HG03175 (cell line): ENCODE data around the gene RERE.

Experiments used
- ATAC-seq: cut with Tn5 transposase; IDR thresholded peaks from one replicate; pipeline ENCODE4 v1.9.1; 2021; ENCODE audit warnings: mild to moderate bottlenecking, moderate library complexity; ENCODE audit not compliant: unreplicated experiment

The RERE gene

DNA sequence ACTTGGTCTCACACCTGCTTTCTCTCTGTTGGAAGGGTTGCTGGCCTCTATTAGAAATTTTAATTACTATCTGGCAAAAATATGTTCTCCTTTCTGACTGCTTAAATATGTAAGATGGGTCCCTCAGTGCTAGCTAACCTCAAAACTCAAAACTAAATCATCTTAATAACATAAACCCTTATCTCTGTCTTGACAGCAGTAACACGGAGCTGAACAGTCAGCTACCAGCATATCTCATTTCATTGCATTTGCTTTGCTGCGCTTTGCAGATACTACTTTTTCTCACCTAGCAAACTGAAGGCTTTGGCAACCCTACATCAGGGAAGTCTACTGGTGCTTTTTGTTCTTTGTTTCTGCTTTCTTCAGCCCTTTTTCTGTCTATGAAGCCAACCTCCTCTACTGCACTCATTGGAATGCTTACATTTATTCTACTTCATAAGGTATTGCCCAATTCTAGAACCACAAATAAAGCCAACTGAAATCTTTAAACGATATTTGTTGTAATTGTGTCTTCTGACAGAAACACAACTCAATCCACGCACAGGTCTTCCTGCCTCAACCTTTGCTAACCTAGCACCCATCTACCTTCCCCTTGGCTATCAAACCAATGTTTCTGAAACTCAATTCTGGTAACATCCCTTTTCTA lies 95.6 kb downstream of the RERE start:
- ATAC-seq, result no peak

DNA sequence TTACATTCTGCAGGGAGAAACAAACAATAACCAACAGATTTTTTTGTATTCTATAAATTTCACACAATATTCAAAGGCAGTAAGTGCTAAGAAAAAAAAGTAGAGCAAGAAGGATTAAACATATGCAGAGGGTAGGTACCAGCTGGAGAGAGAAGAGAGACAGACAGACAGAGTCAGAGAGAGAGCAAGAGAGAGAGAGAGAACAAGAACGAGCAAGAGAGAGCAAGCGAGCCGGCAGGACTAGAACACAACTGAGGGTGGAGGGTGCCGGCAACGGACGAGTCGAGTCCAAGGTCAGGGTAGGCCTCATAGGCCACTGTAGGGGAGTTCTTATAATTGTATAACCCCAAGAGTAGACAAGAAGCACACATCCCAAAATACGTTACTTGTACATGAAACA lies 97.1 kb downstream of the RERE start:
- no peak for ATAC-seq

DNA sequence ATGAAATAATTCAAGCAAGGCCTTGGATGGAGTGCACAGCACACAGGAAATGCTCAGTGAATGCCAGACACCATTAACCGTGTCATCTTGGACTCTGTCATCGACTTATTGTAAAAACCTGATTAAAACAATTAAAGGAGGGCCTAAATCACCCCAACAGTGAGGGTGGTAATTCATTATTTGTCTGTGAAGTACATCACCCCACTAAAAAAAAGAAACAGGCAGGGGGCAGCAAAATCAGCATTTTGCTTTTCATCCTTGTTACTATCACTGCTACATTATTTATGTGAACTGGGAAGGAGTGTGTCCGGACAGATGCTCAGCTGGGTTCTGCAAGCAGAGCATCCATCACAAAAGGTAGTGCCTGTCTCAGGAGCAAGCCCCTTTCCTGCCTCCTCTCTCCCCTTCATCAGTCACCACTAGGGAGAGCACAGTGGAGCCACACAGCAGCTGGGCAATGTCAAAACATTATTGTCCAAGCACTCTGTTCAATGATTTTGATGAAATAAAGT lies 98.5 kb downstream of the RERE start:
- no peak for ATAC-seq

DNA sequence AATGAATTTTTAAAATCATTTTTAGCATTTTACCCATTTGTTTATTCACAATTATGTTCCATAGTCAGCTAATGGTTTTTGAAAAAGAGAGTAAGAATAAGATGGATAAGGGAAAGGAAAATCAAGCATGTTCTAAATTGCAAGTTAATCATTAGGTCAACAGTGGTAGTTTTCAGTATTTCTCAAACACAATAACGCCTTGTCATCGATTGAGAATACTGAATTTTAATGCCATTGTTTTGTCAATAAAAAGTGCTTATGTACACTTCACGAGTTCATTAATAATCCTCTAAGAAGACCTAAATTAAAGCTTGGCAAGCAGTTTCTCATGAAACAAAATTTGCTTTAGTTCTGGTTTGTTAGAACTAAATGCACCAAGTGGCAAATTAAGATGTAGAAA lies 100.3 kb downstream of the RERE start:
- no peak for ATAC-seq

DNA sequence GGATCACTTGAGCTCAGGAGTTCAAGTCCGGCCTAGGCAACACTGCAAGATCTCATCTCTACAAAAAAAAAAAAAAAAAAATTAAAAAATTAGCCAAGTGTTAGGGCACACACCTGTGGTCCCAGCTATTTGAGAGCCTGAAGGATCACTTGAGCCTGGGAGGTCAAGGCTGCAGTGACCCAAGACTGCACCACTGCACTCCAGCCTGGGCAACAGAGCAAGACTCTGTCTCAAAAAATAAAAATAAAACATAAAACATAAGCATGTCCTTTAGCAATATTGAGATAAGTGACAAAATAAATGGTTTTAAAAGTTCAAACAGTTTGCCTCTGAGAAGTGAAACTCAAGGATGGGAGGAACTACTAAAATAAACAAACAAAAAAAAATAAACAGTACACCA lies 101.2 kb downstream of the RERE start:
- ATAC-seq, result no peak

DNA sequence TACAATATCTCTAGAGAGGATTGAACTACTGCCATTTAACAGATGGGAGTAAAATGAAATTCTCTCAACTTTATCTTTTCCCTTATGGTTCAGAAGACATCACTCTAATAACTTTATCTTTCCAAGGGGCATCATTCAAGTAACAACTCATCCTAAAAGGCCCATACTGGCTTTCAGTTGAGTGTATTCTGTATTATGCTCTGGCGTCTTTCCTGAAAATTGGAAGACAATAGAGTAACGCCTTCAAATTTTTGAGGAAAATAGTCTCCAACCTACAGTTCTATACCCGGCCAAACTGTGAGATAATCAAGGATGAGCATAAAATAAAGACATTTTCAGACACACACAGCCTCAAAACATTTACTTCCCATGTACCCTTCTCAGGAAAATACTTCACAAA lies 103.3 kb downstream of the RERE start:
- no peak for ATAC-seq

DNA sequence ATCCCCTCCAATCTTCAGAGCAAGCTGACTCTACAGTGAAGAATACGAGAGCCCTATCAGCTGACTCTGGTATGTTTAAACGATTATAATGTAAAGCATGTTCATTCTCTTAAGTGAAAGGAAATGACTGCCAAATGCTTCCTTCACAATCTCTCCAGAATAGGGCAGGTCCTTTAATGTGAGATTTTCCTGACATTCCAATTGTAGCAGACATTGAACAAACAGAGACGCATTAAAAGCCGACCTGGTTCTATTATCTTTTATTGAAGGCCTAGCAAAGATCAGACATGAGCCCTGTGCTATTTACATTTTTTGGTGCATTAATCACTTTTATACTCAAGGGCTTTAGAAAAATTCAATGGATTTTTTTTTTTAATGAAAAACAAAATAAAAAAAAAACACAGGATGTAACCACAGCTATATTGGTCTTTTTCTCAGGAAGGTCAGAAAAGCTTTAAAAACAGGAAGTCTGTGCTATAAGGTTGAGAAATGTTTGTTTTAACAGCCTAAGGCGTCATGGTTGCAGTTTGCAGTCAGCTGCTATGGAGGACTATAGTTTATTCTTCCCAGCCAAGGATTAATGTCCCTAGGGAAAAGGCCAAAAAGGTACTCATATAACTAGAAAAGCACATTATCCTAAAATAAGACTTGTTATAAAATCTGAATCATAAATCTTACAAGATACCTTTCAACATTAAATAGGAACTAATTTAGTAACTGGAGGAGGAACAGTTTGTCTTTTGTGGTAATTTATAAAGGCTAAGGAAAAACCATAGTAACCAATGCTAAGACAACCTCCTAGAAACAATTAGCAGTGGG lies 104.8 kb downstream of the RERE start:
- ATAC-seq, result peak; percentile 47

DNA sequence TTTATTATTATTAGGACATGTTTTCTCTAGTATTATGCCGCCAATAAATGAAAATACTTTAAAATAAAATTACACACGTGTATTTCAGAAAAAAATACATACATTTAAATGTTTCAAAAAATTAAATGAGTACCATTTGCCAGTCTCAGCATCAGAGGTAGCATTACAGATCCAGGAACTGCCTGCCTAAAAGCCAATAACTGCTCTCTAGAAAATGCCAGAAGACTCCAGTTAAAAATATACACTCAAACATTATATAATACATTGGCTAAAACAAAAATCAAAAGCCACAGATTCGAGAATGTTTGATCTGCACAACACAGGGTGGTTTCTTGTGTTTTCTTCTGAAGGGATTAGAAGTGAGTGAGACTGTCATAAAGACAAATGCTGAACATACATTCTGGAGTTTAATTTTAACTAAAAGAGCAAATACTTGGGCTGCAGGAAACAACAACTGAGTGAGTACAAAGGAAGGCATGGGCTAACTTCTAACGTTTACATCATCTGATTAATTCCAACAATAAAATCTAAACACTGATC lies 105.5 kb downstream of the RERE start:
- no peak for ATAC-seq

DNA sequence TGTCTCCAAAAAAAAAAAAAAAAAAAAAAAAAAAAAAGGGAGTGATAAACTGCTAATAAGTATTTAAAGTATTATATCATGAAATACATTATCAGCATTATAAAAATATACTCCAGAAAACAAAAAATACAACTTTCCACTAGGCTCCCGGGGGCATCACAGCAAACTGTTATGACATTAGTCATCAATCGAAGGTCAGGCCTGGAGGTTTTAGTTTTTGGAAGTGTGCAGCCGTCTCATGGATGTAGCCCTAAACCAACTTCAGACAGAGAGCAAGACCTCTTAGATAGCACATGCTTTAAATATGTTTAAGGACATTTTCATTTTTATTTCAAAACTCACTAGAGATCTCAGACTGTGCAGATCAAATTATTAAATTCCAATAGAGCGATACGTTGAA lies 106.3 kb downstream of the RERE start:
- ATAC-seq, result no peak

DNA sequence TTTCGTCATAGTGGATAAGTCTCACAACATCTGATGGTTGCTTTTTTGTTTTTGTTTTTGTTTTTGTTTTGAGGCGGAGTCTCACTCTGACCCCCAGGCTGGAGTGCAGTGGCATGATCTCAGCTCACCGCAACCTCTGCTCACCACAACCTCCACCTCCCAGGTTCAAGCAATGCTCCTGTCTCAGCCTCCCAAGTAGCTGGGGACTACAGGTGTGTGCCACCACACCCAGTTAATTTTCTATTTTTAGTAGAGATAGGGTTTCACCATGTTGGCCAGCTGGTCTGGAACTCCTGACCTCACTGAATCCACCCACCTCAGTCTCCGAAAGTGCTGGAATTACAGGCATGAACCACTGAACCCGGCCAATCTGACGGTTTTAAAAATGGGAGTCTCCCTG lies 109.2 kb downstream of the RERE start:
- ATAC-seq, result no peak

DNA sequence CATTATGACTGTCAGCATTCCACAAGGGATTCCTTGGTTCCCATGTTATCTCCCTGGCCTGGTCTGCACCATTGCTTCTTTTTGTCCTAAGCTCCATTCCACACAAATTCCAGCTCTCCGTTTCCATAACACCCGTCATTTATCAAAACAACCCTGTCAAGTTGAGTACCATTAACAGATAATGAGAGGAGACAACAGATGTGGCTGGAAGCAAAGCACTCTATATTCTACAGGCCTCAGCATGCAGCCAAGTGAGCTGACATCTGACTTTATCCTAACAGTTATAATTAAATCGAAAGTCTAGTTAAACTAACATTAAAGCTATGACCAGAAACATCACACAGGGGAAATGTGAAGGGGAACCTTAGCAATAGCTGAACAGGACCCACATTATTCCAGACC lies 110.4 kb downstream of the RERE start:
- ATAC-seq, result no peak

DNA sequence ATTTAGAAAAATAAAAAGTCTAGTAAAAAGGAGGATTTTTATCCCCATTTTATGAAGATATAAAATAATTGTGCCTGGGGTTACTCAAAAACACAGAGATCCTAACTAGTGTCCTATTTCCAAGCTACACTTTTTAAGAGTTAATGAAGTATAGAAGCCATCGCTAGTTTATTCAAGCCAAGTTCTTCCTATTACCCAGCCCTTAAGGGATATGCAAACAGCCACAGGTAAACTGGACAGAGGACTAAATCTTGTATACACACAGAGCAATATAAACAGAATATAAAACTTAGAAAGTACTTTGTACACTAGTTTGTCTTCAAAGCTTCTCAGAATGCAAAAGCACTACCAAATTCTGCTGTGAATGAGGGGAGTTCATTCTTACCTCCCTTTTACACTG lies 111.1 kb downstream of the RERE start:
- ATAC-seq, result no peak

DNA sequence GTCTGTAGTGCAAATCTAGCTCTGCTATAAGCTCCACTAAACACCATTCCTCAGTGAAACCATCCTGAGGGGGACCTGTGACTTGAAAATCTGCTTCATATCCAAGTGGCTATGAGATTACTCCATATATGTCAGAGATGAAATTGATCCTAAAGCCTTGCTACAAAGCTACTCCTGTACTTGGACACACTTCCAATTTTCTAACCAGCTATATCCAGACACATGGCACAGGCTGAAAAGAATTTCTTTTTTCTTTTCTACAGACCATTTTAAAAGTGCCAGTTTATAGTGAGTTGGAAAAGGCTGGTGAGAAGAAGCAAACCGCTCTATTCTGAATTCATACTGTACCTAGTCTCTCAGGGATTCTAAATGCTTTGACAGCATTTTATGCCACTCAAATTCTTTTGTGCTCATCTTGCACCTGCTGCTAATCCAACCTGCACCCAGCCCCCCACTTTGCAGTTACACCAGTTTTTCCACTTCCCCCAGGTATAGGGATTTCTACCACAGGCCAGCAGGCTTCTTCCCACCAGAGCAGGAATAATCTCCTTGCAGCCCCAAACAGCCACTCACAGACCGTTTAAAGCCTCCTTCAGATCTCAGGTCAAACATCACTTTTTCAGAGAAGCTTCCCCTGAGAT lies 112.5 kb downstream of the RERE start:
- ATAC-seq, result no peak

DNA sequence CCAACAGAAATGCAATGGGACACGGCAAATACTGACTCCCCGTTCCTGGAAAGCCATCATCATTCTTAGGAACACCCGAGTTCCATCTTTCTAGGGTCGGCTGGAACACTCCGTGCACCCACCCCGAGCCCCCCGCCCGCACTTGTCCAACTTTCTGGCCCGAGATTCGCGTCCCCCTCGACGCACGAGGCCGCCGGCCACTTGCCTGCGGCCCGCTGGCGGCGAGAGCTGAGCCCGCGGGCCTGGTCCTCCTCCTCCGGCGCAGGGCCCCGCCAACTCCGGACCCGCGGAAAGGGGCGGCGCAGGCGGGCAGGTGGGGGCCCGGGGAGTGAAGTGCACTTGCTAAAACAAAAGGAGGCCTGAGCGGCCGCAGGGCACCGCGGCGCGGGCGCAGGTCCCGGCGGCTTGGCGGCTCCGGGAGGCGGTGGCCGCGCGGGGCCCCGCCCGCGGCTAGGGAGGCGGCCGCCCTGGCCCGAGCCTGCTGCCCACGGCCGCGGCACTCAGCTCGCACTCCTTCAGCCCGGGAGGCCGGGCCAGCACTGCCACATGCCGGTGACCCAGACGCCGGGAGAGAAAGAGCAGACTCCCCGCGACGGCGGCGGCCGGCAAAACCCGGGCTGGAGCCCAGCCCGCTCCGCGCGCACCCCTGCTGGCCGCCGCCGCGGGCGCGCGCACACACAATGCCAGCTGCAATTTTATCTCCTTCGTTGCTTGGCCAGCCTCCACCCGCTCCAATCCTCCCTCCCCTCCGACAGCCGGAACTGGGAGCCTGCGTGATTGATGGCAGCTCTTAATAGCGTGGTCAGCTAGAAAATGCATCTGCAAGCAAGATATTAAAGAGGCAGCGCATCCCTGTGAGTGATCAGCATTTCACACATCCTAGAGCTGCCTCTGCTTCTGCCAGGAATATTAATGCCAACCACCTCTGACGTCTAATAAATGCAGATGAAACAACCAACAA lies 114.3 kb downstream of the RERE start:
- peak; percentile 71 for ATAC-seq

DNA sequence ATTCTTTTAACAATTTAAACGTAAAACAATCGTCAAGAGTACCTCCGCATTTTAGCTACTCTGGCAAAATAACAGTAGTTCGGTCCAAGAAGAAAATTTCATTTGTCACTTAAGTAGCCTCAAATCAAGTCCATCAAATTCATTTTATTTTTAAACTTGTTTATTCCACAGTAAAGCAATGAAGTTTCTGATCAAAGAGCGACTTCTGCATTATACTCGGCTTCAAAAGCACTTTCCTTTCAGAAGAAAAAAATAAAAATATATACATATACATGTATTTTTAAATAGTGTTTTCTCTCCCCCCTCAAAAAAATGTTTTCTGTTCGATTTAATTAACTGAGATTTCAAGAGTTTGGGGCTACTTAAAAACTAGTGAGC lies 115.0 kb downstream of the RERE start:
- no peak for ATAC-seq

DNA sequence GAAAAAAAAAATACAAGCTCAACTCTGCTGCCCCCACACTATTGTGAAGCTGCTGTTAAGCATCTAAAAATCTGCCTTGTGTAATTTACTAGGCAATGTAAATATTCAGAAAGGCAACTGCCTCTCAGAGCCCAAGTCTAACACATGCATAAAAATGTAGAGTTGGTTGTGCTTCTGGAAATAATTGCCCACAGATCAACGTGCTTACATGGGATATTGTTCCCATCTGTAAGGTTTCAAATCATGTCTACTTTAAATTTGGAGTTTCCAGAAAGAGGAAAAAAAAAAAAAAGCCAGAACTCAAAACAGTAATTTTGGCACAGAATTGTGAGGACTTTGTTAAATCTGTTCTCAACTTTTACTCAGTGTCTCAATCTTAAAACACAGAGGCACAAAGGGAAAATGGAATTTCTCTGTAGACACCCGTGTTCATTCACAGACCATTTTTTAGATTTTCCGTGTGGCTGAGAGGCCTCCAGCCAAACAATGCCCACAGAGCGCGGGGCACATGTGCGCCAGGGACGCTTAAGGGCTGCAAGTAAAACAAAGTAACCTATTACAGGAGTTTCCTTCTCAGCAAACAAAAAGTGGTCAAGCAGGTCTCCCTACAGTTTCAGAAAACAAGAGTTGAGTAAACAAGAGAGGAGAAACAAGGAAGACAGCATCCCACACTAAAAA lies 115.5 kb downstream of the RERE start:
- ATAC-seq, result no peak

DNA sequence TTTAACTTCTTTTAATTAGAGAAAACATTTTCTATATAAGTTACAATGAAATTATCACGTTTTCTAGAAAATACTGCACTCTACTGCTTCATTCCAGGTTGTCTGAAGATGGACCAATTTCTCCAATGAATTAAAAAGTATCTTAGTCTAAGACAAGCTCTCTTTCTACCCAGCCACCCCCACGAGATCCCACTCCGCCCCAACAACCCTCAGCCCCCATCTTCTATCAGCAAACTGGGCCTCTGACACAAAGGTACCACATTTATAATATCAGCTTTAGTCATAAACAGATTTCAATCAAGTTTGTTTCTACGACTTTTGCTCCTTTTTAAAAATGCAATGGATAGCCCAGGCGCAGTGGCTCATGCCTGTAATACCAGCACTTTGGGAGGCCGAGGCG lies 117.8 kb downstream of the RERE start:
- ATAC-seq, result no peak

DNA sequence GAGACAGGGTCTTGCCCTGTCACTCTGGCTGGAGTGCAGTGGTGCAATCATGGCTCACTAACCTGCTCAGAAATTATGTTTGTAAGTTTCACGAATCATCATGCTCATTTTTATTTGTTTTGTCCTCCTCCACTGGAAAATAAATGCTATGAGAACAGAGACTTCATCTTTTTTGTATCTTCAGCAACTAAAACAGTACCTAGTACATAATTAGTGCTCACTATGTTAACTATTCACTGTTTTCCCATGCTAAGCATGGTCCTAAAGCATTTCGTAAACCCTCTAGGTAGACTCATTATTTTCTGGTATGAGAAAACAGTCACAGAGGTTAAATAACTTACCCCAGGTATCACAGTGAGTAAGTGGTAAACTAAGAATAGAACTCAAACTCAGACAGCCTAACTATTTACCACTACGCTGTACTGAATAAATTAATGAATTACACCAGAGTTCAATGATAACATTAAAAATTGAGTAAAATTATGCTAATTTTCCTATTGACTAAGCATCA lies 118.4 kb downstream of the RERE start:
- ATAC-seq, result no peak

DNA sequence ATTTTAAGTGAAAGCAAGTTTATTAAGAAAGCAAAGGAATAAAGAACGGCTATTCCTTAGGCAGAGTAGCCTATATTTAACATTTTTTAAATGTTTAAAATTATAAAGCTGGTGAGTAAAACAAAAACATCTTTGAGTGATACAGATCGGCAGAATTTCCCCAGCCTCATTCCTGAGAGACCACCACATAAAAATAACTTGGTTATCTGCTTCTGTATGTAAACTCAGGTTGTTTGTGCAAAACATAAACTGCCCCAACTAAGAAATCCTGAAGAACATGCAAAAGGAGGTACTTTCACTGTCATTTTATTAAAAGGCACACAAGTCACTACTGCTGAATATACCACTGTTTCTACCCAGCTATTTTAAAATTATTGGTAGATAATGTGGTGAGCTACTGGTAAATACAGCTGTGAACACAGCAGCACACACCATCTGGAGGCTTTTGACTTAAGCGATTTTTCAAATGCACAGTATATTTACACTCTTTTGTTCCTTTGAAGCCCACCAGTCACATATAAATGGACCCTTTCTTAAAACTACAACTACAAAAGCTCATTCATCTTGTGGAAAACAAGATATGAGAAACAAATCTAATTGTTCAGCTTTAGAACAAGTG lies 119.3 kb downstream of the RERE start:
- ATAC-seq, result no peak
